ENCODE measurements around the gene PRR15.
"Not testable (repeated sequence)": the region's sequence is repeated elsewhere in the genome, so short reads cannot be mapped to it uniquely, and the experiment has no call there.

Gene PRR15, protein sequence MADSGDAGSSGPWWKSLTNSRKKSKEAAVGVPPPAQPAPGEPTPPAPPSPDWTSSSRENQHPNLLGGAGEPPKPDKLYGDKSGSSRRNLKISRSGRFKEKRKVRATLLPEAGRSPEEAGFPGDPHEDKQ

DNA sequence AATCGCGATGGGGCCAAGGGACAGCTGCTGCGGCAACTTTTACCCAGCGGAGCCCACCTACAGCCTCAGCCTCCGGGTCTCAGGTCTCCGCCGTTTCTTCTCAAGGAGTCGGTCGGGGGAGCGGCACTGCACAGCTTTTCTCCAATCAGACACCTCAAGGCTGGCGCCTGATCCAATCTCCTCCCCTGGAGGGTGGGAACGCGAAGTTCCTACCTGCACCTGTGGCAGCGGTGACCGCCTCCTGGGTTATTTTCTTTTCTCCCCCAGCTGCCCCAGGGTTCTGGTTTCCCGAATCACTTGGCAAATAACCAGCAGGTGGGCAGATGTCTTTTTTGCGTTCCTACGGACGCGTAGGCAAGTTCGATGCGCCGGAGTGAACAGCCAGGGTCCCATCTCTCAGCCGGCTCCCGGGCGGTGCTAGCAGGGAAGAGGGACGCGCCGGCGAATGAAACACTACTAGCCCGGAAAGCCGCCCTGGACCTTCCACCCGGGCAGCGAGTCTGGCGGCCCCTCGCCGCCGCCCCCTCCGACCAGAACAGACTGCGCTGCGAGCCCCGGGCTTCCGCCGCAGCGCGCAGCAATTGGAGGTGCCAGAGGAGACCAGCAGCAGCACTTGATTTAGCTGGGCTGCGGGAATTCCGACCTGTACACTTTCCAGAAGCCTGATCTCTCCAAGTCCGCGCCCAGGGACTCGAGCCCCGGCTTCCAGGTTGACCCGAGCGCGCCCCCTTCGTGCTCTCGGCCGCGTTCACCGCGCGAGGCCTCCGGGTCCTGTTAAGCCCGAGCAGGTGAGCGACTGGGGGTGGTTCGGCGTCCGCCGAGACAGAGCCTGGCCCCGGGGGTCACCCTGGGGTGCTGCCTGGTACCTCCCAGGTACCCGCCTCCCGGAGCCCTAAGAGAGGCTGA, at the start of gene PRR15:
TSS of gene PRR15 (plus strand) at position 246 of the 906 bp plus-strand sequence. CDS start 2,495 bp downstream, outside the sequence.
- in situ Hi-C loops (cut with MboI; ENCODE audit: low sequenced_read_pairs) = no loop called here

DNA sequence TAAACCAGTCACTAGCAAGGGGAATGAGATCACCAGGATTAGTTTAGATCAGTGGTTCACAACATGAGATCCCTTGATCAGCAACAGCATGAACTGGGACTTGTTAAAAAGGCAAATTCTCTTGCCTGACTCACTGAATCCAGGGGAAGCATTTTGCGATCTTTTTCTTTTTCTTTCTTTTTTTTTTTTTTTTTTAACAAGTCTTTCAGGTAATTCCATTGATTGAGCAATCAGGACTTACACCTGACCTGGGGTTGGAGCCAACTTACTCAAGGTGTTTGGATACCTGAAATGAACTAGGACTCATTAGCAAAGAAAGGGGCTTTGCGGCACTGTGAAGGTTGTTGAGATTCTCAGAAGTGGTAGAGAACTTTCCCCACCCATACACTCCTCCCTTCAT, 47.1 kb upstream of the PRR15 start:
- in situ Hi-C loops (cut with MboI; ENCODE audit: low sequenced_read_pairs) = no loop called here

DNA sequence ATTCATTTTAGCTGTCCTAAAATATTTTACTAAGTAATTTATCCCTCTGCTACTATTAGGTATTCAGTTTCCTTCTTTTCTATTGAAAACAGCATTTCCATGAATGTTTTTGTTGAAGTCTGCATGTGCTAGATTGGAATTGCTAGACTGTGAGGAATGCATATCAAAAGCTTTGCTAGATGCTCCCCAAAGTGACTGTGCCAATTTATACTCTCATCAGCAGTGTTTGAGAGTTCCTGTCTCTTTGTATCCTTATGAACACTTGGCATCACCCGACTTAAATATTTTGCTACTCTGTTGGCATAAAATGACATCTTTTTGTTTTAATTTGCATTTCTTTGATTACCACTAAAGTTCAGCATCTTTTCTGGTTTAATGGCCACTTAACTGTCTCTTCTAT, 45.0 kb upstream of the PRR15 start:
- in situ Hi-C loops (cut with MboI; ENCODE audit: low sequenced_read_pairs) = no loop called here

DNA sequence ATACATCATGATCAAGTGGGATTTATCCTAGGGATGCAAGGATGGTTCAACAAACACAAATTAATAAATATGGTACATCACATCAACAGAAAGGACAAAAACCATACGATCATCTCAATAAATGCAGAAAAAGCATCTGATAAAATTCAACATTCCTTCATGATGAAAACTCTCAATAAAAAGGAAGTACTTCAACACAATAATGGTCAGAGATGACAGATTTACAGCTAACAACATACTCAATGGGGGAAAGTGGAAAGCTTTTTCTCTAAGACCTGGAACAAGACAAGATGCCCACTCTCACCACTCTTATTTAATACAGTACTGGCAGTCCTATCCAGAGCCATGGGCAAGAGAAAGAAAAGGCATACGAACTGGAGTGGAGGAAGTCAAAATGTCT, 39.9 kb upstream of the PRR15 start:
- in situ Hi-C loops (cut with MboI; ENCODE audit: low sequenced_read_pairs) = no loop called here

DNA sequence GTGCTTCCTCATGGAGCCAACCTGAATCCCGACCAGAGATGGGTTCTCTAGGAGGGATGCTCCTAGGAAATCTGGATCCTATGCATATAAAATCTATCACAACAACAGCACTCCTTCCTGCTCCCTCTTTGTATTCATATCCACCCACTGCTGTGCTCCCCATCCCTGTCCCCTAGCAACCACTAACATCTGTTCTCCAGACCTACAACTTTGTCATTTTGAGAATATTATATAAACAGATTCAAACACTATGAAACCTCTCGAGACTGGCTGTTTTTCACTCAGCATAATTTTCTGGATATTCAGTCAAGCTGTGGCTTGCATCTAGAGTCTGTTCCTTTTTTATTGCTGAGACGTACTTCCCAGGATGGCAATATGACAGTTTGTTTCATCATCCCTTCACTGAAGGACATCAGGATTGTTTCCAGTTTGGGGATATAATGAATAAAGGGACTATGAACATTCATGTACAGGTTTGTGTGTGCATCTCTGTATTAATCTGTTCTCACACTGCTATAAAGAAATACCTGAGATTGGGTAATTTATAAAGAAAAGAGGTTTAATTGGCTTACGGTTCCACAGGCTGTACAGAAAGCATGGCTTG, 36.0 kb upstream of the PRR15 start:
- in situ Hi-C loops (cut with MboI; ENCODE audit: low sequenced_read_pairs) = no loop called here

GRCh38 chr7:29528526-29528925, 35.1 kb upstream of the PRR15 start:
- in situ Hi-C loops (cut with MboI; ENCODE audit: low sequenced_read_pairs) = not testable (repeated sequence)

GRCh38 chr7:29538389-29538788, 25.2 kb upstream of the PRR15 start:
- in situ Hi-C loops (cut with MboI; ENCODE audit: low sequenced_read_pairs) = no loop called here

- in situ Hi-C loops (cut with MboI; ENCODE audit: low sequenced_read_pairs) = no loop called here
Observed at GRCh38 chr7:29539471-29539870, 24.2 kb upstream of the PRR15 start.

DNA sequence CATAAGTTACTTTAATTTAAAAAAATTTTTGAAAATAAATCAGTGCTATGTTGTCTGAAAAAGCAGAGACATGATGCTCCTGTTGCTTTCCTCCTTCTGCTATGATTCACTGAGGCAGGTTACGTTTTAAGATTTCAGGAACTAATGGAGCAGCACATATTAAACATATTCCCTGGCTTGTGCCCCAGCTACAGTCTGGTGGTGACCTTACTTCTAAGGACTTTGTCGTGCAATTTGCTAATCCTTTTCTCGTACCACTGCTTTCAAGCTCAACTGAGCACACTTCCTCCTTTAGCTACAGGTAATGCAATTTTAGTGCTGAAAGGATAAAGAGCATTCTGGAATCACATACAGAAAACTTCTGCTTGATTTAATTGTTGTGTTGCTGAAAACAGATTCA, 16.2 kb upstream of the PRR15 start:
- in situ Hi-C loops (cut with MboI; ENCODE audit: low sequenced_read_pairs) = no loop called here

- in situ Hi-C loops (cut with MboI; ENCODE audit: low sequenced_read_pairs) = no loop called here
Observed at GRCh38 chr7:29548823-29549222, 14.8 kb upstream of the PRR15 start.

- in situ Hi-C loops (cut with MboI; ENCODE audit: low sequenced_read_pairs) = no loop called here
Observed at GRCh38 chr7:29552392-29552791, 11.2 kb upstream of the PRR15 start.

- in situ Hi-C loops (cut with MboI; ENCODE audit: low sequenced_read_pairs) = no loop called here
Observed at GRCh38 chr7:29555061-29555460, 8.6 kb upstream of the PRR15 start.

- in situ Hi-C loops (cut with MboI; ENCODE audit: low sequenced_read_pairs) = no loop called here
Observed at GRCh38 chr7:29556405-29557195, 7.0 kb upstream of the PRR15 start.

GRCh38 chr7:29557954-29558353, 5.7 kb upstream of the PRR15 start:
- in situ Hi-C loops (cut with MboI; ENCODE audit: low sequenced_read_pairs) = no loop called here

- in situ Hi-C loops (cut with MboI; ENCODE audit: low sequenced_read_pairs) = no loop called here
Observed at GRCh38 chr7:29561271-29561670, 2.4 kb upstream of the PRR15 start.

DNA sequence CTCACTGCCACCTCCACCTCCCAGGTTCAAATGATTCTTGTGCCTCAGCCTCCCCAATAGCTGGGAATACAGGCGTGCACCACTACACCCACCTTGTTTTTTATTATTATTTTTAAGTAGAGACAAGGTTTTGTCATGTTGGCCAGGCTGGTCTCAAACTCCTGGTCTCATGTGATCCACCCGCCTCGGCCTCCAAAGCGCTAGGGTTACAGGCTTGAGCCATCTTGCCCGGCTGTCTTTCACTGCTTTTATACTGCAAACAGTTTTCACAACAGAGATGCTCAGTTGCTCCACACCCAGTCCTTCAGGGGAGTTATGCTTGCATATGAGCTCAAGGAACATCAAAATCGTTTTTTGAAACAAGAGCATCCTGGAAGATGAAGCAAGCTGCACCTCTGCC, 1.3 kb upstream of the PRR15 start:
- in situ Hi-C loops (cut with MboI; ENCODE audit: low sequenced_read_pairs) = no loop called here

- in situ Hi-C loops (cut with MboI; ENCODE audit: low sequenced_read_pairs) = no loop called here
Observed at GRCh38 chr7:29564496-29565223, 1.0 kb downstream of the PRR15 start.

GRCh38 chr7:29565224-29565630, 1.6 kb downstream of the PRR15 start:
- in situ Hi-C loops (cut with MboI; ENCODE audit: low sequenced_read_pairs) = no loop called here

DNA sequence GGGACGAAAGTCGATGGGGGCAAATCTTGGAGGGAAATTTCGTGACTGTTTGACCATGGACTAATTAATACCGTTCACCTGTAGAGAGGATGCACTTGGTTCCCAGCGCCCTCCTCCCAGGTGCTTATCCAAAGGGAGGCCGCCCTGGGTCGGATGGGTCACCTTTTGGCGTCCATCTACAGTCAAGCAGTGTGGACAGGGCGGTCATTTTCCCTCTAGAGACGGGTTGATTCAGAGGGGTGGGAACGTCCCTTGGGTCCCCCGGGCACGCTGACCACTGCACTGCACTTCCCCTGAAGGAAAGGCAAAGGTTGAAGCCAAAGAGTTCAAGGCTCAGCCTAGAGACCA, 2.0 kb downstream of the PRR15 start:
- in situ Hi-C loops (cut with MboI; ENCODE audit: low sequenced_read_pairs) = no loop called here

DNA sequence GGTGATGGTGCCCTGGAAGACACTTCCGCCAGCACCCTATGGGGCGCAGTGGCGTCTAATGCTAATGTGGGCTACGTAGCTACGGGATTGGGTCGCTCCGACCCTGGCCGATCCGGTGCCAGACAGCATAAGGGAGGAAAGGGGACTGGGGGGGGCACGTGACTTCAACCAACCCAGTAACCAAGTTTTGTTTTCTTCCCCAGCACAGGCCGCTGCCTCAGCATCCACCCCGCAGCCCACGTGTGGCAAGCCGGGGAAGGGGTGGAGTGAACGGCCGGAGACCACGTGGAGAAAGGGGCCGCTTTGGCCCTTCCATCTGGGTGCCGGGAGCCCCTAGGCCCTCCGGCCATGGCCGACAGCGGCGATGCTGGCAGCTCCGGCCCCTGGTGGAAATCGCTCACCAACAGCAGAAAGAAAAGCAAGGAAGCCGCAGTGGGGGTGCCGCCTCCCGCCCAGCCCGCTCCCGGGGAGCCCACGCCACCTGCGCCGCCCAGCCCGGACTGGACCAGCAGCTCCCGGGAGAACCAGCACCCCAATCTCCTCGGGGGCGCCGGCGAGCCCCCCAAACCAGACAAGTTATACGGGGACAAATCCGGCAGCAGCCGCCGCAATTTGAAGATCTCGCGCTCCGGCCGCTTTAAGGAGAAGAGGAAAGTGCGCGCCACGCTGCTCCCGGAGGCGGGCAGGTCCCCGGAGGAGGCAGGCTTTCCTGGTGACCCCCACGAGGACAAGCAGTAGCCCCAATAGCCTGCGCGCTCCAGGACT, 2.5 kb downstream of the PRR15 start:
- in situ Hi-C loops (cut with MboI; ENCODE audit: low sequenced_read_pairs) = no loop called here

All from HL-60/S4 treated with retinoic acid at 250 ng/mL for 4 days and 3 days (cell line).